HepG2 (cell line): ENCODE results near the gene ZNF563. TPM values are rescaled to one million over a fixed set of nuclear protein-coding genes. Genes with fewer than 3 reads are reported as not detected.

Source experiments
- ISX ChIP-seq: sonication (generic); formaldehyde crosslinking; conservative IDR thresholded peaks from 2 replicates; pipeline ENCODE4 v1.5.0; 2020; ENCODE audit warnings: missing genetic modification reagents
- POLR2A ChIP-seq, 2 experiments: IDR thresholded peaks; 2 replicates each; pipeline ENCODE4 v1.6.1; 2011; ENCODE audit warnings: low read depth in 2 of 2, low read length in 2 of 2, mild to moderate bottlenecking in 1 of 2, moderate library complexity in 1 of 2; ENCODE audit not compliant: insufficient read depth in 1 of 2
- RFX1 ChIP-seq: fragments of 450-650 bp; IDR thresholded peaks from 2 replicates; pipeline ENCODE4 v1.6.1; 2017
- SP5 ChIP-seq: IDR thresholded peaks from 2 replicates; pipeline ENCODE4 v1.6.1; 2016; ENCODE audit warnings: low read depth, borderline replicate concordance
- STAG1 ChIP-seq: sonication (generic); formaldehyde crosslinking; IDR thresholded peaks from 2 replicates; pipeline ENCODE4 v1.4.0; 2020; ENCODE audit warnings: missing genetic modification reagents
- ZNF354B ChIP-seq: sonication (generic); formaldehyde crosslinking; IDR thresholded peaks from 2 replicates; pipeline ENCODE4 v1.8.0; 2022; ENCODE audit warnings: mild to moderate bottlenecking, missing genetic modification reagents
- ZNF468 ChIP-seq: sonication (generic); formaldehyde crosslinking; IDR thresholded peaks from 2 replicates; pipeline ENCODE4 v1.8.0; 2022; ENCODE audit warnings: mild to moderate bottlenecking, moderate library complexity, missing genetic modification reagents
- ZNF556 ChIP-seq: sonication (generic); formaldehyde crosslinking; IDR thresholded peaks from 2 replicates; pipeline ENCODE4 v1.4.0; 2020; ENCODE audit warnings: mild to moderate bottlenecking, missing genetic modification reagents, borderline replicate concordance
- ZNF607 ChIP-seq: sonication (generic); formaldehyde crosslinking; IDR thresholded peaks from 2 replicates; pipeline ENCODE4 v1.5.1; 2020; ENCODE audit warnings: missing genetic modification reagents, mild to moderate bottlenecking, borderline replicate concordance
- polyA plus RNA-seq, 8 experiments: library from polyadenylated mRNA; depleted of rRNA in 3 of 8; stranded (reverse) in 7 of 8; unstranded in 1 of 8; fragments of >200 nt; fragmentation: Illumina TruSeq in 4 of 8; extraction: Trizol in 4 of 8; gene quantifications; 2 replicates each; pipeline versions ENCODE4 v1.2.1 to v1.2.3, GENCODE V29; 2011 to 2016; ENCODE audit warnings: low read depth in 4 of 8, missing spikeins in 1 of 8, mixed read lengths in 1 of 8; ENCODE audit not compliant: insufficient read depth in 1 of 8
- total RNA-seq, 5 experiments: library from RNA; depleted of rRNA; stranded (reverse); fragments of >200 nt; fragmentation: Illumina TruSeq; extraction: Trizol; gene quantifications; 2 replicates each; pipeline ENCODE4 v1.2.3, GENCODE V29; 2016; ENCODE audit warnings: low read depth in 1 of 5
- TF ChIP-seq, protein P1 (sequence below), 2 experiments: sonication (generic) in 1 of 2; formaldehyde crosslinking in 1 of 2; IDR thresholded peaks; 2 replicates each; pipeline versions ENCODE4 v1.4.0 to v1.6.1; 2016 to 2020; ENCODE audit warnings: borderline replicate concordance in 1 of 2, low read depth in 1 of 2, mild to moderate bottlenecking in 1 of 2, missing genetic modification reagents in 1 of 2
- TF ChIP-seq, protein P2 (sequence below): IDR thresholded peaks from 2 replicates; pipeline ENCODE4 v1.6.1; 2016; ENCODE audit warnings: missing compliant biosample characterization, missing genetic modification reagents, borderline replicate concordance
- TF ChIP-seq, protein P3 (sequence below): sonication (generic); formaldehyde crosslinking; IDR thresholded peaks from 2 replicates; pipeline ENCODE4 v1.8.1; 2023; ENCODE audit warnings: mild to moderate bottlenecking, inconsistent platforms, moderate library complexity, missing genetic modification reagents, borderline replicate concordance
- TF ChIP-seq, protein P4 (sequence below): sonication (generic); formaldehyde crosslinking; IDR thresholded peaks from 2 replicates; pipeline ENCODE4 v1.8.1; 2023; ENCODE audit warnings: mild to moderate bottlenecking, moderate library complexity, missing genetic modification reagents
- TF ChIP-seq, protein P5 (sequence below): IDR thresholded peaks from 2 replicates; pipeline ENCODE4 v1.6.1; 2016; ENCODE audit warnings: low read depth, missing genetic modification reagents, missing compliant biosample characterization

Gene ZNF563
- total and polyA plus RNA-seq, 2 of the 13 experiments (the other 11 are each of a cell fraction or from before 2014, with no cell fraction given): 7.5 to 19.5 TPM

DNA sequence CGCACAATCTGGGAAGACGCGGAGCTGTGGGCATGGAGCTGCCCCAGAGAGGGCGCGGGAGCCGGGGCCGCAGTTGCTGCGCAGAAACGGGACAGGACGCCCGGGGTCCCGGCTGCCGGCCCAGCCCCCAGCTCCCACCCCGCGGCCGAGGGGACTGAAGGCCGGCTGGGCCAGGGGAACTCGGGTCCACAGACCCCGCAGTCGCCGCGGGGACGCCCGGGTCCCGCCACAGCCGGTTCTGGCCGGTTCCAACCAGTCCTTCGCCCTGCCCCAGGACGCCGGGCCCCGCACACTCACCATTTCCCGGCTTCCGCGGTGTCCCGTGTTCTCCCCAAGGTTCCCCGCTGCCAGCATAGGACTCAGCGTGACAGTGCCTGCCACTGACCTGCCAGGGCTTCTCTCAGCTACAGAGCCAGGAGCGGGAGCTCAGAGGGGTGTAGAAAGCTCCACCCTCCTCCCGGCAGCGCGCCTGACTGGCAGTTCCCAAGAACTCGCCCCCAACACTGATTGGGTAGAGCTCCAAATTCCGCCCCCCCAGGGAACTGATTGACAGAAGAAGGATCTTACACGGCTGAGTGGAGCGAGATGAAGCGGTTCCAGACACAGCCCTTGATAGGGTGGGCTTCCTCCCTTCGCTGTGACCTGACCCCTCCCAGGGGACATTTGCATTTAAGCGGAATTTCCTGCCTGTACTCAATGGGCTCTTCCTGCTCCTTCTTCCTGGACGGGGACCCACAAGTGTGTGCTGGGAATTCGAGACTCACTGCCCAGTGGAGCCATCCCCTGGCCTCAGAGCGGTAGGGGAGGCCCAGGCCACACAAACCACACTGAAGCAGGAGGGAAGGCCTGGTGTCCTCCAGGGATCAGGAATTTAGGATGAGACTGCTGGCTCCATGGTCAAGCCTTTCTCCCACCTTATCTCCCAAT, 32.1 kb upstream of the ZNF563 start, which contains the start of gene ZNF442 (continued):
- TF ChIP-seq, protein P1, sequence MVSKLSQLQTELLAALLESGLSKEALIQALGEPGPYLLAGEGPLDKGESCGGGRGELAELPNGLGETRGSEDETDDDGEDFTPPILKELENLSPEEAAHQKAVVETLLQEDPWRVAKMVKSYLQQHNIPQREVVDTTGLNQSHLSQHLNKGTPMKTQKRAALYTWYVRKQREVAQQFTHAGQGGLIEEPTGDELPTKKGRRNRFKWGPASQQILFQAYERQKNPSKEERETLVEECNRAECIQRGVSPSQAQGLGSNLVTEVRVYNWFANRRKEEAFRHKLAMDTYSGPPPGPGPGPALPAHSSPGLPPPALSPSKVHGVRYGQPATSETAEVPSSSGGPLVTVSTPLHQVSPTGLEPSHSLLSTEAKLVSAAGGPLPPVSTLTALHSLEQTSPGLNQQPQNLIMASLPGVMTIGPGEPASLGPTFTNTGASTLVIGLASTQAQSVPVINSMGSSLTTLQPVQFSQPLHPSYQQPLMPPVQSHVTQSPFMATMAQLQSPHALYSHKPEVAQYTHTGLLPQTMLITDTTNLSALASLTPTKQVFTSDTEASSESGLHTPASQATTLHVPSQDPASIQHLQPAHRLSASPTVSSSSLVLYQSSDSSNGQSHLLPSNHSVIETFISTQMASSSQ (IDR thresholded peaks at IDR 0.05; ENCODE audit: low read depth): 0 out of 2 replicates have a peak, but pooled peaks have one; percentile 34
- TF ChIP-seq, protein P1 (CRISPR knock-in tag; IDR thresholded peaks at IDR 0.05; ENCODE audit: borderline replicate concordance): peak; percentile 38; the same call in 1 of the 2 replicates
- TF ChIP-seq ISX (no peak), ZNF607 (CRISPR knock-in tag) (peak; percentile 54; the same call in 1 of the 2 replicates), ZNF354B (no peak), SP5 (CRISPR knock-in tag) (0 out of 2 replicates have a peak, but pooled peaks have one; percentile 11), STAG1 (CRISPR knock-in tag) (peak; percentile 79), ZNF556 (CRISPR knock-in tag) (no peak; the same call in 1 of the 2 replicates), POLR2A (IDR thresholded peaks at IDR 0.05; ENCODE audit: insufficient read depth in 1 of 2, low read depth in 2 of 2, low read length in 2 of 2) (peak; percentile 89 to 95), ZNF468 (CRISPR knock-in tag) (no peak), RFX1 (no peak)
- TF ChIP-seq, protein P2, sequence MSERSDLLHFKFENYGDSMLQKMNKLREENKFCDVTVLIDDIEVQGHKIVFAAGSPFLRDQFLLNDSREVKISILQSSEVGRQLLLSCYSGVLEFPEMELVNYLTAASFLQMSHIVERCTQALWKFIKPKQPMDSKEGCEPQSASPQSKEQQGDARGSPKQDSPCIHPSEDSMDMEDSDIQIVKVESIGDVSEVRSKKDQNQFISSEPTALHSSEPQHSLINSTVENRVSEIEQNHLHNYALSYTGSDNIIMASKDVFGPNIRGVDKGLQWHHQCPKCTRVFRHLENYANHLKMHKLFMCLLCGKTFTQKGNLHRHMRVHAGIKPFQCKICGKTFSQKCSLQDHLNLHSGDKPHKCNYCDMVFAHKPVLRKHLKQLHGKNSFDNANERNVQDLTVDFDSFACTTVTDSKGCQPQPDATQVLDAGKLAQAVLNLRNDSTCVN (CRISPR knock-in tag): no peak
- TF ChIP-seq, protein P3, sequence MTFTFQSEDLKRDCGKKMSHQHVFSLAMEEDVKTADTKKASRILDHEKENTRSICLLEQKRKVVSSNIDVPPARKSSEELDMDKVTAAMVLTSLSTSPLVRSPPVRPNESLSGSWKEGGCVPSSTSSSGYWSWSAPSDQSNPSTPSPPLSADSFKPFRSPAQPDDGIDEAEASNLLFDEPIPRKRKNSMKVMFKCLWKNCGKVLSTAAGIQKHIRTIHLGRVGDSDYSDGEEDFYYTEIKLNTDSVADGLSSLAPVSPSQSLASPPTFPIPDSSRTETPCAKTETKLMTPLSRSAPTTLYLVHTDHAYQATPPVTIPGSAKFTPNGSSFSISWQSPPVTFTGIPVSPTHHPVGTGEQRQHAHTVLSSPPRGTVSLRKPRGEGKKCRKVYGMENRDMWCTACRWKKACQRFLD: no peak
- TF ChIP-seq, protein P4, sequence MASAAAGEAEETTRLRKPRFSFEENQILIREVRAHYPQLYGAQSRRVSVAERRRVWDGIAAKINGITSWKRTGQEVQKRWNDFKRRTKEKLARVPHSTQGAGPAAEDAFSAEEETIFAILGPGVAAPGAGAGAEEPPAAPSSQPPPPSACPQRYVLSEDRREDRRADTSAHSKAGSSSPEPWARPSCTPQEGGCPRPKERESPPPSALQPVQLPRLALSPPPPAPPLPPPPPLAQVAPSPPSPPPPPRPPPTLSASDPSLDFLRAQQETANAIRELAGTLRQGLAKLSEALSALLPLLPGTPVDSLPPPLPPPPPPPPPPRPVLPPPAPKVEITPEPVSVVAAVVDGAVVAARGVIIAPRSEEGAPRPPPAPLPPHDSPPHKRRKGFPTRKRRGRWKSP: no peak
- TF ChIP-seq, protein P5, sequence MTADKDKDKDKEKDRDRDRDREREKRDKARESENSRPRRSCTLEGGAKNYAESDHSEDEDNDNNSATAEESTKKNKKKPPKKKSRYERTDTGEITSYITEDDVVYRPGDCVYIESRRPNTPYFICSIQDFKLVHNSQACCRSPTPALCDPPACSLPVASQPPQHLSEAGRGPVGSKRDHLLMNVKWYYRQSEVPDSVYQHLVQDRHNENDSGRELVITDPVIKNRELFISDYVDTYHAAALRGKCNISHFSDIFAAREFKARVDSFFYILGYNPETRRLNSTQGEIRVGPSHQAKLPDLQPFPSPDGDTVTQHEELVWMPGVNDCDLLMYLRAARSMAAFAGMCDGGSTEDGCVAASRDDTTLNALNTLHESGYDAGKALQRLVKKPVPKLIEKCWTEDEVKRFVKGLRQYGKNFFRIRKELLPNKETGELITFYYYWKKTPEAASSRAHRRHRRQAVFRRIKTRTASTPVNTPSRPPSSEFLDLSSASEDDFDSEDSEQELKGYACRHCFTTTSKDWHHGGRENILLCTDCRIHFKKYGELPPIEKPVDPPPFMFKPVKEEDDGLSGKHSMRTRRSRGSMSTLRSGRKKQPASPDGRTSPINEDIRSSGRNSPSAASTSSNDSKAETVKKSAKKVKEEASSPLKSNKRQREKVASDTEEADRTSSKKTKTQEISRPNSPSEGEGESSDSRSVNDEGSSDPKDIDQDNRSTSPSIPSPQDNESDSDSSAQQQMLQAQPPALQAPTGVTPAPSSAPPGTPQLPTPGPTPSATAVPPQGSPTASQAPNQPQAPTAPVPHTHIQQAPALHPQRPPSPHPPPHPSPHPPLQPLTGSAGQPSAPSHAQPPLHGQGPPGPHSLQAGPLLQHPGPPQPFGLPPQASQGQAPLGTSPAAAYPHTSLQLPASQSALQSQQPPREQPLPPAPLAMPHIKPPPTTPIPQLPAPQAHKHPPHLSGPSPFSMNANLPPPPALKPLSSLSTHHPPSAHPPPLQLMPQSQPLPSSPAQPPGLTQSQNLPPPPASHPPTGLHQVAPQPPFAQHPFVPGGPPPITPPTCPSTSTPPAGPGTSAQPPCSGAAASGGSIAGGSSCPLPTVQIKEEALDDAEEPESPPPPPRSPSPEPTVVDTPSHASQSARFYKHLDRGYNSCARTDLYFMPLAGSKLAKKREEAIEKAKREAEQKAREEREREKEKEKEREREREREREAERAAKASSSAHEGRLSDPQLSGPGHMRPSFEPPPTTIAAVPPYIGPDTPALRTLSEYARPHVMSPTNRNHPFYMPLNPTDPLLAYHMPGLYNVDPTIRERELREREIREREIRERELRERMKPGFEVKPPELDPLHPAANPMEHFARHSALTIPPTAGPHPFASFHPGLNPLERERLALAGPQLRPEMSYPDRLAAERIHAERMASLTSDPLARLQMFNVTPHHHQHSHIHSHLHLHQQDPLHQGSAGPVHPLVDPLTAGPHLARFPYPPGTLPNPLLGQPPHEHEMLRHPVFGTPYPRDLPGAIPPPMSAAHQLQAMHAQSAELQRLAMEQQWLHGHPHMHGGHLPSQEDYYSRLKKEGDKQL (CRISPR knock-in tag): no peak
